Motor neuron (in vitro differentiated cells): ENCODE data around the gene EPB41L1. TPM values are rescaled to one million over a fixed set of nuclear protein-coding genes. Genes with fewer than 3 reads are reported as not detected.

ENCODE experiments used
- ATAC-seq, 8 experiments: fragments of 200-7000 bp; cut with Tn5 transposase; replicated peaks in 6 of 8; 2 replicates each; pipeline ENCODE4 v1.8.0; 2021; ENCODE audit warnings: mild to moderate bottlenecking in 8 of 8, moderate library complexity in 8 of 8
- H3K27ac ChIP-seq, 2 donors: fragments of 250-450 bp; sonication (Bioruptor Pico); 2 replicates each; pipeline ENCODE4 v1.9.0; 2021; ENCODE audit warnings: antibody characterized with exemption in 2 of 2, mild to moderate bottlenecking in 2 of 2, moderate library complexity in 1 of 2
- H3K4me1 ChIP-seq, 2 donors: fragments of 250-450 bp; sonication (Bioruptor Pico); replicated peaks in 1 of 2; 2 replicates each; pipeline ENCODE4 v1.6.1; 2021; ENCODE audit warnings: antibody characterized with exemption in 2 of 2, mild to moderate bottlenecking in 2 of 2, moderate library complexity in 1 of 2
- H3K4me3 ChIP-seq, 5 donors: fragments of 250-450 bp; sonication (Bioruptor Pico); 2 replicates each; pipeline ENCODE4 v1.9.0; 2021; ENCODE audit warnings: antibody characterized with exemption in 5 of 5, mild to moderate bottlenecking in 5 of 5, moderate library complexity in 4 of 5
- WGBS, 10 experiments: fragments of 450-650 bp; shearing (Covaris generic); methylation state at CpG; one replicate each; pipeline ENCODE4 v1.0.0; 2022; 5-methylcytosine and 5-hydroxymethylcytosine counted together
- in situ Hi-C, 9 experiments: fragments of 400-800 bp; cut with MboI; loops; one replicate each; pipeline ENCODE4 v1.15.0; 2021; ENCODE audit warnings: low sequenced_read_pairs in 9 of 9, low pct_unique_long_range_greater_than_20kb in 2 of 9; ENCODE audit not compliant: unreplicated experiment in 9 of 9
- total RNA-seq, 8 experiments: library from RNA; unstranded; fragments of 300-600 nt; gene quantifications; 2 replicates each; pipeline versions ENCODE4 v1.2.3 to v1.2.4, GENCODE V29; 2022

Gene EPB41L1
- total RNA-seq, 8 experiments from 2014 or later: 7.4 to 101 (median 25.0) TPM

GRCh38 chr20:36248836-36249235 lies 94.3 kb downstream of the EPB41L1 start:
- 60 to 100% (median 80%) methylated on average over 1 to 4 of the region's 4 CpGs; no CpG with 5 or more reads in 4 of the 10 experiments for WGBS, 10 experiments
- Histone ChIP-seq H3K4me1 (no peaks in the 10 kb centered on the region), H3K27ac (no peak overlapping the region), H3K4me3 (no peak overlapping the region)
- peak in 2 of 8 experiments; percentile 38 to 43 for ATAC-seq
- in situ Hi-C loops: no loop called here

- ATAC-seq: no peak
- WGBS, 10 experiments: 70 to 96% (median 91%) methylated on average over 2 to 3 of the region's 3 CpGs; no CpG with 5 or more reads in 2 of the 10 experiments
These were observed 94.9 kb downstream of the EPB41L1 start for GRCh38 chr20:36249450-36249849.

DNA sequence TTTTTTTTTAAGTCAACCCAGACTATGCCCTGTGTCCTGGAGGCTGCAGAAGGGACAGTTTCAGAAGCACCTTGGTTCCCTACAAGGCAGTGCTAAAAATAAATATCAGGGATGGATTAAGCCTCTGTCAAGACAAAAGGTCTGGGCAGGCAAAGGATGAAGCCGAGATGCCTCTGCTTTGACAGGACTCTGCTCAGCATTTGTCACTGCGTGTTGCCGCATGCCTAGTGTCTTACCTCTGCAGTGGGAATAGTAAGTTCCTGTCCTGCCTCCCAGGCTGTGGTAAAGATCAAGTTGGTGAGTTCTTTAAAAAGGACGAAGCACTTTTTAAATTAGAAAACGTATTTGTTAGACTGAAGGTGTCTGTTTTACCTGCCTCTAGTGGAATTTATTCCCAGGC lies 96.9 kb downstream of the EPB41L1 start:
- no peak overlapping the region for H3K27ac ChIP-seq
- no peaks in the 10 kb centered on the region for H3K4me1 ChIP-seq
- no peak overlapping the region for H3K4me3 ChIP-seq
- in situ Hi-C loops: no loop called here
- 81 to 100% (median 90%) methylated on average over 2 to 5 of the region's 5 CpGs; no CpG with 5 or more reads in 3 of the 10 experiments for WGBS, 10 experiments
- ATAC-seq: no peak

More at GRCh38 chr20:36249450-36249849, 94.9 kb downstream of the EPB41L1 start:
- H3K4me3 ChIP-seq: no peak overlapping the region
- no peak overlapping the region for H3K27ac ChIP-seq
- no peaks in the 10 kb centered on the region for H3K4me1 ChIP-seq
- in situ Hi-C loops: no loop called here

- H3K27ac ChIP-seq: no peak overlapping the region
- no peak for ATAC-seq
- in situ Hi-C loops: no loop called here
- 89 to 100% (median 97%) methylated on average over 1 to 2 of the region's 3 CpGs; no CpG with 5 or more reads in 6 of the 10 experiments for WGBS, 10 experiments
- no peak overlapping the region for H3K4me3 ChIP-seq
- no peaks in the 10 kb centered on the region for H3K4me1 ChIP-seq
These were observed 98.0 kb downstream of the EPB41L1 start for GRCh38 chr20:36252511-36252910.

GRCh38 chr20:36253036-36253435 lies 98.5 kb downstream of the EPB41L1 start:
- no peak for ATAC-seq
- Histone ChIP-seq H3K4me3 (no peak overlapping the region), H3K4me1 (no peaks in the 10 kb centered on the region), H3K27ac (no peak overlapping the region)
- WGBS, 10 experiments: 87 to 100% (median 95%) methylated on average over 2 to 4 of the region's 9 CpGs; no CpG with 5 or more reads in 6 of the 10 experiments
- in situ Hi-C loops: no loop called here

GRCh38 chr20:36254076-36254475 lies 99.5 kb downstream of the EPB41L1 start:
- peak in 3 of 8 experiments; percentile 58 to 84 (median 76) for ATAC-seq
- H3K4me1 ChIP-seq: no peaks in the 10 kb centered on the region
- H3K27ac ChIP-seq: no peak overlapping the region
- in situ Hi-C loops: no loop called here
- 14 to 100% (median 70%) methylated on average over 1 to 2 of the region's 2 CpGs; no CpG with 5 or more reads in 2 of the 10 experiments for WGBS, 10 experiments
- H3K4me3 ChIP-seq: no peak overlapping the region

DNA sequence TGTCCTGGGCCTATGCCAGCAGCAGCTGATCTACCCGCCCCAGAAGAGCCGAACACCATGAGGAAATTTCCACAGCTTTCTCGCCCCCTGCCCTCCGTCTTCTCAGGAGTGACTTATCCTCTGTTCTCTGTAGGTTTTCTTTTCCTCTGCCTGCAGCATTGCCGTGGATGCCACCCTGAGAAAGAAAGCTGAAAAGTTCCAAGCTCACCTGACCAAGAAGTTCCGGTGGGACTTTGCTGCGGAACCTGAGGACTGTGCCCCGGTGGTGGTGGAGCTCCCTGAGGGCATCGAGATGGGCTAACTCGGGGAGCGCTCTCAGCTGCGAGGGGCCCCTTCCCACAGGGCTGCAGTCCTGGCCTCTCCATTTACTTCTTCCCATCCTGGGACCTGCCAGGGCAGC lies 100.9 kb downstream of the EPB41L1 start:
- WGBS, 10 experiments: 83 to 100% (median 95%) methylated on average over 2 to 11 of the region's 12 CpGs; no CpG with 5 or more reads in 3 of the 10 experiments
- Histone ChIP-seq H3K4me1 (peaks cover 0 to 4% of the 10 kb centered on the region in 2 donors), H3K27ac (no peak overlapping the region), H3K4me3 (no peak overlapping the region)
- in situ Hi-C loops: no loop called here
- no peak for ATAC-seq

DNA sequence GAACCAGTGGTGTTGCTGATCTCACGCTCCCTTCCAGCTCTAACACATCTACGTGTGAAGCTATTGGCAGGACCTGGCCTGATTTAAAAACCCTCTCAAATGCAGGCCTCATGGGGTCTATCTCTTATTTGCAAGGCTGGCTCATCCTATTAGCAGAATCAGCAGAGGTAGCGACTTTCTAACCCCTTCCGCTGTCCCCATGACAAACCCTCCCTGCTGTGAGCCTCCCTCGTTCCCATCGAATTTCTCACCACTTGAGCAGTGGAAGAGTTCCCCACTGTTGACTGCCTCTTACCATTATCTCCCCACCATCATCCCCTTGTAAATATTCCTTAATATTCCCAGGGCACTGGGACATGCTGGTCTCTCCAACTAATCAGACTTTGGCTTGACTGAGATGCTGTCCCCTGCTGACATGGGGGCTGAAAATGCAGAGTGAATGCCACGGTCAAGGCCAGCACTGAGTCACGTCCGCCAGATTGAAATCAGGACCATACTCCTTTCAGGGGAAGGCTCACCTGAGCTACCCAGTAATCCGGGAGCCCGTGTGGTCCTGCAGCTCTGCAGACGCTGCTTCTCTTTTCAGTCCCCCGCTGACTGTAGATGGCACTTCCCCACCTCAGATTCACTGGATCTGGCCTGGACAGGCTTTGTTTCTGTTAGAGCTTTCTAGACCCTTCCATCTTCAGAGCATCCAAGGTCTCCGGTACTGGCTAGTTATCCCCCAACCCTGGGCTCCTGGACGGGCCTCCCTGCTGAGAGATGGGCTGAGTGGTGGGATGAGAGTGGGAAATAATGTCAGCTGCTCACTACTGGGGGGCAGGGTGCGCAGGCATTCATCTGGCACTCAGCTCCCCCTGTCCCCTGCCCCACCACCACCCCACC lies 104.9 kb downstream of the EPB41L1 start:
- Histone ChIP-seq H3K4me1 (peaks cover 0 to 4% of the 10 kb centered on the region in 2 donors), H3K4me3 (no peak overlapping the region), H3K27ac (no peak overlapping the region)
- peak in 4 of 8 experiments; percentile 12 to 51 (median 31) for ATAC-seq
- WGBS, 10 experiments: 6 to 77% (median 53%) methylated on average over 1 to 10 of the region's 16 CpGs; no CpG with 5 or more reads in 1 of the 10 experiments
- in situ Hi-C loops: no loop called here

DNA sequence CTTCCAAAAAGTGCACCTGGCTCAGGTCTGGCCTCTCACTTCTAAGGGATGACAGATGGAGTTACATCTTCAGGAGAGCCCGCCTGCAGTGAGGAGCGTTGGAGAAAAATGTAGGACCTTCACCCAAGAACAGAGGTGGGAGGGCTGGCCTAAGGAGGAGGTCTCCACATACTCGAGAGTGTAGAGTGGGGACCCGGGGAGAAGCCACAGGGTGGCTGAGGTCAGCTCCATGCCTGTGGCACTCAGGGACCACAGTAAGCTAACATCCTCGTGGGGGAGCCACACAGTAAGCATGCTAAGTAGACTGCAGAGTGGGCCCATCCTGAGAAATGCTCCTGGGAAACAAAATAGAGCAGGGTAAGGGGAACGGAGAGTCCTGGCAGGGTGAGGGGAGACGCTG lies 105.8 kb downstream of the EPB41L1 start:
- Histone ChIP-seq H3K4me1 (peaks cover 0 to 4% of the 10 kb centered on the region in 2 donors), H3K27ac (no peak overlapping the region), H3K4me3 (no peak overlapping the region)
- no peak for ATAC-seq
- in situ Hi-C loops: no loop called here
- WGBS, 10 experiments: 33 to 100% (median 85%) methylated on average over 1 to 3 of the region's 7 CpGs; no CpG with 5 or more reads in 4 of the 10 experiments

DNA sequence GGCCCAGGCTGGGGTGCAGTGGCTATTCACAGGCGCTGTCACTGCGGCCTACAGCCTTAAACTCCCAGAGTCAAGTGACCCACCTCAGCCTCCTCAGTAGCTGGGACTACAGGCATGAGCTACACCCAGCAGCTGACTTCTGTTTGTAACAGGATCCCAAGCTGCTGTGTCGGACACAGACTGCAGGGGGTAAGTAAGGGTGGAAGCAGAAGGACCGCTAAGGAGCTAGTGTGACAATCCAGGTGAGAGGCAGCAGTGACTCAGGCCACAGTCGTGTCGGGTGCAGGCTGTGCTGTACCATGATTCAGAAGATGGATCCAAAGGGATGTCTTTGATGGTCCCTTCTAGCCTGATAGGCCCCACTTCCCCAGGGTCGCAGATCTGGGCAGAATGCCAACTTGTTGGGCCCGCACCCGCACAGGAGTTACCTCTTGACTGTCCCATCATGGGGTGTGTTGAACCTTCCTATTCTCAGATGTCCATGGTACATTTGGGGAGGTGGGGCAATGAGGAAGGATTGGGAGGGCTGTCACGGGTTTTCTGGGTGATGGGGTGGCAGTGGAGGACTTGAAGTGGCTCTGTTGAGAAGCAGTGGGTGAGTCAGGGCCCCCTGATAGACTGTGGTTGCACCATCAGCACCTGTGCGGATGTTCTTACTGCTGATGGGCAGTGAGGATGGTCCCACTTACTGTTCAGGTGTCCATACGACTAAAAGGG lies 107.0 kb downstream of the EPB41L1 start:
- in situ Hi-C loops: no loop called here
- ATAC-seq: no peak
- 75 to 100% (median 90%) methylated on average over 1 to 9 of the region's 12 CpGs; no CpG with 5 or more reads in 3 of the 10 experiments for WGBS, 10 experiments
- H3K4me1 ChIP-seq: peaks cover 0 to 4% of the 10 kb centered on the region in 2 donors
- H3K27ac ChIP-seq: no peak overlapping the region
- H3K4me3 ChIP-seq: no peak overlapping the region

- no peak for ATAC-seq
- WGBS, 10 experiments: 50 to 100% (median 83%) methylated on average over 1 to 4 of the region's 12 CpGs; no CpG with 5 or more reads in 4 of the 10 experiments
These were observed 107.9 kb downstream of the EPB41L1 start for GRCh38 chr20:36262440-36262839.

GRCh38 chr20:36264426-36265246 lies 110.1 kb downstream of the EPB41L1 start:
- WGBS, 10 experiments: 40 to 100% (median 85%) methylated on average over 1 to 17 of the region's 20 CpGs; no CpG with 5 or more reads in 2 of the 10 experiments
- in situ Hi-C loops: no loop called here
- ATAC-seq: no peak
- Histone ChIP-seq H3K4me1 (peaks cover 0 to 5% of the 10 kb centered on the region in 2 donors), H3K27ac (no peak overlapping the region), H3K4me3 (no peak overlapping the region)

More at GRCh38 chr20:36262440-36262839, 107.9 kb downstream of the EPB41L1 start:
- H3K27ac ChIP-seq: no peak overlapping the region
- no peak overlapping the region for H3K4me3 ChIP-seq
- H3K4me1 ChIP-seq: peaks cover 0 to 4% of the 10 kb centered on the region in 2 donors
- in situ Hi-C loops: no loop called here
